ENCODE measurements around the gene PRDM15. TPM values are rescaled to one million over a fixed set of nuclear protein-coding genes. Genes with fewer than 3 reads are reported as not detected.

PRDM15 gene
- total RNA-seq, 6 donors from 2014 or later, result 5.3 to 31.4 (median 7.4) TPM

DNA sequence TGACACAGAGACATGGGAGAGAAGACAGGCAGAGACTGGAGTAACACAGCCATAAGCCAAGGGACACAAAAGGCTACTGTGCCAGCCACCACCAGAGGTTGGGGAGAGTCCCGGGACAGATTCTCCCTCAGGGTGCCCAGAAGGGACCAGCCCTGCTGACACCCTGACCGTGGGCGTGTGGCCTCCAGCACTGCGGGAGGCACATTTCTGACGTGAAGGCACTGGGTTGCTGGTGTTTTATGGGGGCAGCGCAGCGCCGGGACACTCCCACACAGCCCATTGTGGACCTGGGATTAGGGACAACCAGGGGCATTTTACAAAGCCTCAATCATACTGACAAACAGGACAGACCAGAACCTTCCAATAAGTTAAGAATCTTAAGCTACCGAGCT is 26.2 kb downstream of the PRDM15 start:
- no peak for ATAC-seq (ENCODE audit: low FRiP score in 2 of 2)
- Histone ChIP-seq H3K36me3 (peaks cover 3 to 44% (median 29%) of the 10 kb centered on the region in 4 donors), H3K27me3 (no peaks in the 10 kb centered on the region), H3K4me3 (no peak overlapping the region), H3K27ac (no peak overlapping the region), H3K4me1 (no peaks in the 10 kb centered on the region), H3K9me3 (no peaks in the 10 kb centered on the region)
- WGBS, 2 donors, result 94 to 100% methylated on average over 2 to 9 of the region's 9 CpGs
- no peak for TF ChIP-seq CTCF (IDR thresholded peaks at IDR 0.05)
- TF ChIP-seq POLR2A (IDR thresholded peaks at IDR 0.05), result no peak
- TF ChIP-seq EP300 (IDR thresholded peaks at IDR 0.05), result no peak
- TF ChIP-seq POLR2AphosphoS5 (IDR thresholded peaks at IDR 0.05), result no peak
- no peak for DNase-seq

GRCh38 chr21:41852151-41852928 is 26.8 kb downstream of the PRDM15 start:
- Histone ChIP-seq H3K36me3 (peaks cover 3 to 43% (median 28%) of the 10 kb centered on the region in 4 donors), H3K4me3 (no peak overlapping the region), H3K27me3 (no peaks in the 10 kb centered on the region), H3K9me3 (no peaks in the 10 kb centered on the region), H3K27ac (no peak overlapping the region), H3K4me1 (no peaks in the 10 kb centered on the region)
- TF ChIP-seq EP300 (IDR thresholded peaks at IDR 0.05) (no peak), POLR2A (IDR thresholded peaks at IDR 0.05) (no peak), POLR2AphosphoS5 (IDR thresholded peaks at IDR 0.05) (no peak), CTCF (IDR thresholded peaks at IDR 0.05) (no peak)
- DNase-seq (no peak), ATAC-seq (ENCODE audit: low FRiP score in 2 of 2) (no peak)
- 92 to 98% methylated on average over 19 to 20 of the region's 21 CpGs for WGBS, 2 donors

DNA sequence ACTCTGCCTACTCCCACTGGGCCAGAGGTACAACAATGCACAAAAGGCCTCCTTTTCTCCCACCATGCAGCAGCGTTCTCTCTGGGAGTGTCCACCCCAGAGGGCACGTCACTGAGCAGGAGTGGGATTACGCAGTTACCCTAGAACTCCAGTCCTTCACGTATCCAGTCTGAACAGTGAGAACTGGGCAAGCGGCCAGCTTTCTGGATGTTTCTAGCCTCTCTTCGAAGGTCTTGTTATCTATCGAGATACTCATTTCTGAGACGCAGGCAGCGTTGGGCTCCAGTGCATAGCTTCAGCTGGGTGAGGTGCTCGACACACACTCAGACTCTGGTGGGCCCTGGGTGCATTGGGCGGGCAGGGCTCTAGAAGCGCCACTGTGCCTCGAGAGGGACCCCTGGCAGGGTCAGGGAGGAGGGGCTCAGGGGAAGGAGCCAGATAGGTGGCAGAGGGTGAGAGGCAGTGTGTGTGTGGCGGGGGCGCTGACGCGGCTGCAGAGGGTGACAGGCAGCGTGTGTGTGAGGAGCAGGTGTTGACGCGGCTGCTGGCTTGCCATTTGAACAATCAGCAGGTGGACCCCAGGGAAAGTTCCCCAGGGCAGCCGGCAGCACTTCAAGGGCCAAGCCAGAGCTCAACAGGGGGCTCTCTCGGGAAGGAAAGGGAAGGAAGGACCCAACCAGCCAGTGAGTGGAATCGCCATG is 27.9 kb downstream of the PRDM15 start:
- no peak for TF ChIP-seq CTCF (IDR thresholded peaks at IDR 0.05)
- TF ChIP-seq EP300 (IDR thresholded peaks at IDR 0.05), result no peak
- Histone ChIP-seq H3K27ac (no peak overlapping the region), H3K36me3 (peaks cover under 1 to 41% (median 22%) of the 10 kb centered on the region in 4 donors), H3K4me1 (no peaks in the 10 kb centered on the region), H3K4me3 (no peak overlapping the region), H3K9me3 (no peaks in the 10 kb centered on the region), H3K27me3 (no peaks in the 10 kb centered on the region)
- DNase-seq (no peak), ATAC-seq (ENCODE audit: low FRiP score in 2 of 2) (no peak)
- WGBS, 2 donors, result 89 to 91% methylated on average over 23 of the region's 23 CpGs

DNA sequence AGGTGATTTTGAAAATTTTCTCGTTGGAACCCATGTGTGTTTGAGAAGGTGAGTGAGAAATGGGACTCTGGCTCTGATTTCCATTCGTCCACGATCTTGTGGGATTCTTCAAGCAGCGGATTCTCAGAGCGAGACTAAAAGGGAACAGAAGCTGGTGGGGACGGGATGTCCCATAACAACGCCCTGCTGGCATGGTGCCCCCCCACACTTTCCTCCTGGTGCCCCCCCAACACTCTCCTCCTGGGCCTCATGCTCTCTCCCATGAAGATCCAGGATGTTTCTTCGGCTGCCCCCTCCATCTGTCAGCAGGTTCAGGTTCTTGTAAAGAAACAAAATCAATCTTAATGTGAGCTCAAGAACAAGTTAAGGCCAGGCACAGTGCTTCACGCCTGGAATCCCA is 29.1 kb downstream of the PRDM15 start:
- H3K36me3 ChIP-seq, result peaks cover 0 to 39% (median 19%) of the 10 kb centered on the region in 4 donors
- no peaks in the 10 kb centered on the region for H3K27me3 ChIP-seq
- ATAC-seq (ENCODE audit: low FRiP score in 2 of 2), result no peak
- WGBS, 2 donors, result 95 to 97% methylated on average over 9 of the region's 9 CpGs
- H3K9me3 ChIP-seq, result no peaks in the 10 kb centered on the region
- no peak for DNase-seq
- TF ChIP-seq EP300 (IDR thresholded peaks at IDR 0.05) (no peak), POLR2A (IDR thresholded peaks at IDR 0.05) (no peak), CTCF (IDR thresholded peaks at IDR 0.05) (no peak), POLR2AphosphoS5 (IDR thresholded peaks at IDR 0.05) (no peak)
- no peak overlapping the region for H3K4me3 ChIP-seq
- no peaks in the 10 kb centered on the region for H3K4me1 ChIP-seq
- no peak overlapping the region for H3K27ac ChIP-seq
